Stimulated activated CD4-positive, alpha-beta T cell treated with anti-CD3 and anti-CD28 coated beads, Interleukin-15, amount 100 ng/mL, for 24 hours (primary cell): ENCODE data around the gene NOS1AP.
"Not testable (repeated sequence)": the region's sequence is repeated elsewhere in the genome, so short reads cannot be mapped to it uniquely, and the experiment has no call there.

Experiments used
- DNase-seq: peaks from one replicate; pipeline ENCODE4 v3.0.0-alpha.2; 2020

NOS1AP gene

GRCh38 chr1:162060314-162060713, 9.2 kb upstream of the NOS1AP start:
- DNase-seq: no peak

GRCh38 chr1:162062542-162063015, 6.9 kb upstream of the NOS1AP start:
- no peak for DNase-seq

GRCh38 chr1:162065016-162065415, 4.5 kb upstream of the NOS1AP start:
- DNase-seq: no peak

GRCh38 chr1:162066836-162067235, 2.7 kb upstream of the NOS1AP start:
- not testable (repeated sequence) for DNase-seq

GRCh38 chr1:162067466-162067865, 2.0 kb upstream of the NOS1AP start:
- no peak for DNase-seq

- no peak for DNase-seq
Observed at GRCh38 chr1:162068301-162068700, 1.2 kb upstream of the NOS1AP start.

- peak; percentile 5 for DNase-seq
Observed at GRCh38 chr1:162070094-162070748, 730 bp downstream of the NOS1AP start.

- no peak for DNase-seq
Observed at GRCh38 chr1:162070825-162071224, 1.3 kb downstream of the NOS1AP start.

GRCh38 chr1:162072740-162073139, 3.2 kb downstream of the NOS1AP start:
- no peak for DNase-seq

GRCh38 chr1:162074276-162075005, 5.0 kb downstream of the NOS1AP start:
- DNase-seq: no peak

GRCh38 chr1:162075862-162076261, 6.4 kb downstream of the NOS1AP start:
- DNase-seq: no peak

- DNase-seq: no peak
Observed at GRCh38 chr1:162077648-162078299, 8.3 kb downstream of the NOS1AP start.

GRCh38 chr1:162079030-162079429, 9.5 kb downstream of the NOS1AP start:
- DNase-seq: no peak

- no peak for DNase-seq
Observed at GRCh38 chr1:162080472-162081015, 11.1 kb downstream of the NOS1AP start.

GRCh38 chr1:162081316-162081715, 11.8 kb downstream of the NOS1AP start:
- no peak for DNase-seq

- DNase-seq: not testable (repeated sequence)
Observed at GRCh38 chr1:162082080-162082479, 12.6 kb downstream of the NOS1AP start.

GRCh38 chr1:162083273-162083672, 13.8 kb downstream of the NOS1AP start:
- no peak for DNase-seq

- no peak for DNase-seq
Observed at GRCh38 chr1:162085991-162086390, 16.5 kb downstream of the NOS1AP start.

- DNase-seq: no peak
Observed at GRCh38 chr1:162087111-162087510, 17.6 kb downstream of the NOS1AP start.

GRCh38 chr1:162087574-162087973, 18.1 kb downstream of the NOS1AP start:
- DNase-seq: no peak

- no peak for DNase-seq
Observed at GRCh38 chr1:162088281-162088969, 18.9 kb downstream of the NOS1AP start.

- DNase-seq: no peak
Observed at GRCh38 chr1:162089748-162090147, 20.3 kb downstream of the NOS1AP start.

- DNase-seq: no peak
Observed at GRCh38 chr1:162090378-162090777, 20.9 kb downstream of the NOS1AP start.
